H1 (cell line): ENCODE measurements around the gene CDH1. TPM values are rescaled to one million over a fixed set of nuclear protein-coding genes. Genes with fewer than 3 reads are reported as not detected.
A peak's percentile ranks its signal among the peaks of the same experiment; 100 is the strongest.

Experiments used
- CTCF ChIA-PET: fragments of 300-600 bp; sonication (Branson Sonifier 250); formaldehyde crosslinking; loops from one replicate; lab custom pipeline; 2021; ENCODE audit not compliant: partially characterized antibody; lab: Charles Lee
- POLR2A ChIA-PET: fragments of 300-600 bp; sonication (Branson Sonifier 250); formaldehyde crosslinking; loops from one replicate; lab custom pipeline; 2021; ENCODE audit warnings: inconsistent platforms; ENCODE audit not compliant: partially characterized antibody; lab: Charles Lee
- DNase-seq, 2 experiments: peaks; one replicate each; pipeline versions ENCODE4 v3.0.0 to v3.0.0-alpha.2; 2010 to 2022; ENCODE audit warnings: low spot score in 2 of 2, low read depth in 1 of 2, mixed read lengths in 1 of 2
- FAIRE-seq: peaks from 2 replicates; lab custom pipeline; 2011; peaks lifted over from hg19 to GRCh38; lab: Jason Lieb, UNC
- H2AFZ ChIP-seq: 2 replicates; pipeline ENCODE4 v1.8.1; 2012; ENCODE audit warnings: low read length, inconsistent platforms
- H2AK5ac ChIP-seq: 2 replicates; pipeline ENCODE4 v1.6.1; 2013; ENCODE audit warnings: low read depth, low read length
- H2BK120ac ChIP-seq: replicated peaks from 2 replicates; pipeline ENCODE3; 2013; ENCODE audit warnings: low read depth, low read length, inconsistent platforms
- H2BK12ac ChIP-seq: 2 replicates; pipeline ENCODE4 v1.6.1; 2013; ENCODE audit warnings: low read depth, low read length
- H2BK15ac ChIP-seq: 2 replicates; pipeline ENCODE4 v1.6.1; 2013; ENCODE audit warnings: low read length
- H2BK20ac ChIP-seq: 2 replicates; pipeline ENCODE4 v1.6.1; 2013; ENCODE audit warnings: low read length
- H2BK5ac ChIP-seq: 2 replicates; pipeline ENCODE4 v1.6.1; 2013; ENCODE audit warnings: low read depth, low read length
- H3K14ac ChIP-seq: 2 replicates; pipeline ENCODE4 v1.6.1; 2013; ENCODE audit warnings: inconsistent platforms; ENCODE audit not compliant: insufficient read length
- H3K18ac ChIP-seq: 2 replicates; pipeline ENCODE4 v1.6.1; 2013; ENCODE audit warnings: low read length; ENCODE audit errors: extremely low read depth
- H3K23ac ChIP-seq: 2 replicates; pipeline ENCODE4 v1.6.1; 2013; ENCODE audit warnings: inconsistent platforms; ENCODE audit not compliant: insufficient read length
- H3K23me2 ChIP-seq: 2 replicates; pipeline ENCODE4 v1.6.1; 2013; ENCODE audit warnings: low read depth, low read length
- H3K27ac ChIP-seq: 2 replicates; pipeline ENCODE4 v1.6.1; 2011; ENCODE audit warnings: low read depth, low read length, inconsistent platforms
- H3K27me3 ChIP-seq, 4 experiments: replicated peaks in 1 of 4; 1 replicate in 1 of 4; 2 replicates in 3 of 4; pipeline versions ENCODE4 v1.6.1 to v1.8.1; 2011 to 2013; ENCODE audit warnings: low read length in 3 of 4, mild to moderate bottlenecking in 3 of 4, inconsistent platforms in 2 of 4, mixed read lengths in 2 of 4, moderate library complexity in 1 of 4; ENCODE audit not compliant: control insufficient read depth in 3 of 4, insufficient read depth in 3 of 4; ENCODE audit errors: extremely low read depth in 1 of 4
- H3K36me3 ChIP-seq, 4 experiments: 2 replicates each; pipeline versions ENCODE4 v1.6.1 to v1.8.1; 2011 to 2013; ENCODE audit warnings: mild to moderate bottlenecking in 4 of 4, low read length in 3 of 4, moderate library complexity in 2 of 4, control low read depth in 1 of 4, inconsistent platforms in 1 of 4; ENCODE audit not compliant: insufficient read depth in 4 of 4, control insufficient read depth in 2 of 4
- H3K4ac ChIP-seq: replicated peaks from 2 replicates; pipeline ENCODE3; 2013; ENCODE audit warnings: low read length, low read depth, mixed read lengths, inconsistent platforms; ENCODE audit not compliant: insufficient read length
- H3K4me1 ChIP-seq, 4 experiments: replicated peaks in 1 of 4; 1 replicate in 1 of 4; 2 replicates in 3 of 4; pipeline versions ENCODE4 v1.6.1 to v1.8.1; 2011 to 2013; ENCODE audit warnings: low read length in 3 of 4, inconsistent platforms in 2 of 4, mixed read lengths in 1 of 4; ENCODE audit not compliant: insufficient read depth in 4 of 4, control insufficient read depth in 3 of 4
- H3K4me2 ChIP-seq, 2 experiments: 2 replicates each; pipeline versions ENCODE4 v1.6.1 to v1.8.1; 2011 to 2013; ENCODE audit warnings: low read depth in 2 of 2, low read length in 2 of 2, control low read depth in 1 of 2, inconsistent platforms in 1 of 2, mild to moderate bottlenecking in 1 of 2; ENCODE audit not compliant: insufficient read depth in 1 of 2
- H3K4me3 ChIP-seq, 4 experiments: fragments of 200-600, 300-600 bp in 1 of 4; sonication (generic), shearing (Covaris generic), sonication (Bioruptor Twin) in 1 of 4; 2 replicates each; pipeline versions ENCODE4 v1.5.1 to v1.8.1; 2011 to 2016; ENCODE audit warnings: low read length in 4 of 4, low read depth in 3 of 4, control low read depth in 2 of 4, inconsistent platforms in 2 of 4, mild to moderate bottlenecking in 2 of 4, mixed read lengths in 1 of 4, moderate library complexity in 1 of 4; ENCODE audit not compliant: insufficient read depth in 2 of 4; ENCODE audit errors: extremely low read depth in 1 of 4
- H3K56ac ChIP-seq: replicated peaks from 2 replicates; pipeline ENCODE3; 2013; ENCODE audit warnings: low read depth, mild to moderate bottlenecking, mixed read lengths, low read length, inconsistent platforms; ENCODE audit not compliant: insufficient read length
- H3K79me1 ChIP-seq: 2 replicates; pipeline ENCODE4 v1.6.1; 2013; ENCODE audit warnings: low read depth, low read length, control low read depth
- H3K79me2 ChIP-seq, 2 experiments: 2 replicates each; pipeline versions ENCODE4 v1.6.1 to v1.8.1; 2012 to 2013; ENCODE audit warnings: low read length in 2 of 2, mild to moderate bottlenecking in 2 of 2, inconsistent platforms in 1 of 2; ENCODE audit not compliant: insufficient read depth in 2 of 2, control insufficient read depth in 1 of 2
- H3K9ac ChIP-seq, 4 experiments: replicated peaks in 1 of 4; 1 replicate in 1 of 4; 2 replicates in 3 of 4; pipeline versions ENCODE4 v1.6.1 to v1.8.1; 2011 to 2013; ENCODE audit warnings: low read depth in 3 of 4, low read length in 3 of 4, control low read depth in 2 of 4, mild to moderate bottlenecking in 2 of 4, moderate library complexity in 2 of 4, inconsistent platforms in 1 of 4; ENCODE audit errors: extremely low read depth in 1 of 4
- H3K9me3 ChIP-seq, 2 experiments: 2 replicates each; pipeline versions ENCODE4 v1.6.1 to v1.8.1; 2012 to 2013; ENCODE audit warnings: mild to moderate bottlenecking in 2 of 2, moderate library complexity in 2 of 2, control low read depth in 1 of 2, inconsistent platforms in 1 of 2, low read depth in 1 of 2, low read length in 1 of 2, mixed read lengths in 1 of 2; ENCODE audit not compliant: insufficient read depth in 2 of 2
- H4K20me1 ChIP-seq, 2 experiments: replicated peaks in 1 of 2; 2 replicates each; pipeline versions ENCODE3 to v1.8.1; 2011 to 2013; ENCODE audit warnings: inconsistent platforms in 2 of 2, low read length in 2 of 2, mild to moderate bottlenecking in 1 of 2; ENCODE audit not compliant: insufficient read depth in 2 of 2, control insufficient read depth in 1 of 2
- H4K5ac ChIP-seq: 2 replicates; pipeline ENCODE4 v1.6.1; 2013; ENCODE audit warnings: low read length, low read depth, mixed read lengths, inconsistent platforms; ENCODE audit not compliant: insufficient read length
- H4K8ac ChIP-seq: 2 replicates; pipeline ENCODE4 v1.8.0; 2013; ENCODE audit warnings: mild to moderate bottlenecking, moderate library complexity, low read length, inconsistent platforms; ENCODE audit not compliant: insufficient read depth; ENCODE audit errors: extremely low read depth
- H4K91ac ChIP-seq: replicated peaks from 2 replicates; pipeline ENCODE3; 2013; ENCODE audit warnings: low read length, mixed read lengths, inconsistent platforms; ENCODE audit not compliant: insufficient read length
- EP300 ChIP-seq, 2 experiments: IDR thresholded peaks; 1 replicate in 1 of 2; 2 replicates in 1 of 2; pipeline ENCODE4 v1.6.1; 2011 to 2012; ENCODE audit warnings: low read depth in 2 of 2, low read length in 2 of 2, mild to moderate bottlenecking in 2 of 2, borderline replicate concordance in 1 of 2, inconsistent platforms in 1 of 2, moderate library complexity in 1 of 2
- HDAC2 ChIP-seq, 2 experiments: fragments of 300-600 bp in 1 of 2; sonication (generic) in 1 of 2; IDR thresholded peaks; 2 replicates each; pipeline ENCODE4 v1.6.1; 2011 to 2012; ENCODE audit warnings: low read depth in 2 of 2, low read length in 2 of 2, mild to moderate bottlenecking in 2 of 2, moderate library complexity in 2 of 2, borderline replicate concordance in 1 of 2, inconsistent platforms in 1 of 2
- KDM1A ChIP-seq: fragments of 200-600, 300-600 bp; sonication (generic); IDR thresholded peaks from 2 replicates; pipeline ENCODE4 v1.7.1; 2016; ENCODE audit warnings: mild to moderate bottlenecking, low read length, borderline replicate concordance
- KDM5A ChIP-seq: fragments of 200-600 bp; IDR thresholded peaks from 2 replicates; pipeline ENCODE4 v1.7.1; 2012; ENCODE audit warnings: mild to moderate bottlenecking, low read length, inconsistent platforms, mixed read lengths
- RAD21 ChIP-seq, 2 experiments: IDR thresholded peaks in 1 of 2; conservative IDR thresholded peaks in 1 of 2; 2 replicates each; pipeline ENCODE4 v1.6.1; 2011; ENCODE audit warnings: low read depth in 2 of 2, low read length in 2 of 2, improper control_type of control experiment in 1 of 2, inconsistent platforms in 1 of 2, mild to moderate bottlenecking in 1 of 2, moderate library complexity in 1 of 2
- RFX5 ChIP-seq: IDR thresholded peaks from 2 replicates; pipeline ENCODE4 v1.6.1; 2011; ENCODE audit warnings: low read depth, low read length, improper control_type of control experiment, borderline replicate concordance
- SP1 ChIP-seq: IDR thresholded peaks from 2 replicates; pipeline ENCODE4 v1.6.1; 2011; ENCODE audit warnings: low read depth, low read length
- TCF12 ChIP-seq: IDR thresholded peaks from 2 replicates; pipeline ENCODE4 v1.6.1; 2011; ENCODE audit warnings: low read depth, mild to moderate bottlenecking, low read length
- USF2 ChIP-seq: IDR thresholded peaks from 2 replicates; pipeline ENCODE4 v1.6.1; 2011; ENCODE audit warnings: low read length, improper control_type of control experiment
- WGBS, 2 experiments: shearing (Covaris generic) in 1 of 2; methylation state at CpG; one replicate each; pipeline versions ENCODE4 v1.1.6 to v1.1.7; 2013 to 2015; ENCODE audit warnings: low lambda C conversion rate in 2 of 2, mixed read lengths in 2 of 2, inconsistent platforms in 1 of 2, low coverage in 1 of 2, missing lambda C conversion rate in 1 of 2; ENCODE audit not compliant: insufficient replicate concordance in 2 of 2, insufficient coverage in 1 of 2, insufficient read length in 1 of 2; ENCODE audit errors: extremely low coverage in 1 of 2, missing lambda C conversion rate in 1 of 2; 5-methylcytosine and 5-hydroxymethylcytosine counted together
- polyA plus RNA-seq, 7 experiments: library from polyadenylated mRNA; depleted of rRNA in 3 of 7; stranded (reverse) in 5 of 7; unstranded in 2 of 7; fragments of >200 nt in 5 of 7; fragments of 200-250 nt in 2 of 7; gene quantifications; 1 replicate in 5 of 7; 2 replicates in 1 of 7; 4 replicates in 1 of 7; pipeline versions ENCODE4 v1.2.1 to v1.2.3, GENCODE V29; 2011 to 2013; ENCODE audit warnings: missing spikeins in 2 of 7, mixed read lengths in 2 of 7
- total RNA-seq: library from RNA; stranded (reverse); fragmentation: NEBNext Ultra II Directional; extraction: Animal tissue kit (Norgen Biotek cat#: 25700); gene quantifications from 2 replicates; pipeline ENCODE4 v1.2.1, GENCODE V29; 2021

Gene CDH1
- total and polyA plus RNA-seq, 2 of the 8 experiments (the other 6 are each of a cell fraction or from before 2014, with no cell fraction given) = 133 to 265 TPM

GRCh38 chr16:68704232-68704867 lies 32.7 kb upstream of the CDH1 start:
- H3K9ac ChIP-seq = no peak overlapping the region
- H3K36me3 ChIP-seq = peaks cover 0 to 7% (median 4%) of the 10 kb centered on the region in 4 experiments; a peak in 2 of 8 replicates
- no peak overlapping the region for H3K4ac ChIP-seq
- TF ChIP-seq KDM1A (peak; percentile 52; the same call in 1 of the 2 replicates), HDAC2 (IDR thresholded peaks at IDR 0.05; ENCODE audit: borderline replicate concordance in 1 of 2, low read depth in 2 of 2, low read length in 2 of 2) (peak in 1 of 2 experiments; percentile 95; a peak in 2 of 4 replicates), RFX5 (no peak), USF2 (0 out of 2 replicates have a peak, but pooled peaks have one; percentile 13), RAD21 (IDR thresholded peaks at IDR 0.05 in 1 of 2, conservative IDR thresholded peaks at IDR 0.05 in 1 of 2; ENCODE audit: low read depth in 2 of 2, low read length in 2 of 2) (peak; percentile 98), TCF12 (0 out of 2 replicates have a peak, but pooled peaks have one; percentile 4), SP1 (peak; percentile 50; the same call in 1 of the 2 replicates), EP300 (IDR thresholded peaks at IDR 0.05; ENCODE audit: borderline replicate concordance in 1 of 2, low read depth in 2 of 2, low read length in 2 of 2) (peak in 1 of 2 experiments; percentile 20; a peak in 2 of 3 replicates), KDM5A (peak; percentile 36; the same call in 1 of the 2 replicates)

More at GRCh38 chr16:68704232-68704867, 32.7 kb upstream of the CDH1 start:
- Histone ChIP-seq H3K27ac (no peak overlapping the region), H2AFZ (no peak overlapping the region), H4K5ac (no peak overlapping the region), H3K27me3 (no peaks in the 10 kb centered on the region), H2BK120ac (no peak overlapping the region), H3K18ac (no peak overlapping the region; the same call in 1 of the 2 replicates), H3K23me2 (no peaks in the 10 kb centered on the region), H3K79me1 (no peaks in the 10 kb centered on the region), H3K4me1 (peaks cover 0 to 10% (median 3%) of the 10 kb centered on the region in 4 experiments; a peak in 4 of 7 replicates), H2AK5ac (no peak overlapping the region), H2BK12ac (no peak overlapping the region), H3K23ac (no peak overlapping the region), H3K4me3 (no peak overlapping the region), H4K20me1 (no peaks in the 10 kb centered on the region), H3K9me3 (no peaks in the 10 kb centered on the region), H4K8ac (no peak overlapping the region), H3K56ac (no peak overlapping the region), H3K79me2 (no peaks in the 10 kb centered on the region), H4K91ac (no peak overlapping the region), H2BK5ac (no peak overlapping the region), H2BK15ac (no peak overlapping the region), H3K4me2 (no peak overlapping the region), H2BK20ac (no peak overlapping the region), H3K14ac (no peak overlapping the region)
- FAIRE-seq (peak; percentile 88), DNase-seq (peak; percentile 84 to 92)
- WGBS, 2 experiments = 32% methylated on average over 10 of the region's 15 CpGs; no CpG with 5 or more reads in 1 of the 2 experiments
- CTCF ChIA-PET = interaction anchor here (0.6 to 3.6 kb wide), 10 partner anchors 35 to 184 kb away, joined by 3 to 18 read pairs (median 4); no protein-coding TSS in a partner anchor
- POLR2A ChIA-PET = interaction anchor here (0.8 to 2.1 kb wide), 6 partner anchors 33 to 114 kb away, joined by 3 to 6 read pairs (median 4); partner anchors contain the start of genes CDH1 and CDH3
